Epithelial cell of esophagus (primary cell): Measurements from ENCODE around the gene RAB26.

Source experiments
- DNase-seq: peaks from one replicate; pipeline ENCODE4 v3.0.0; 2010; ENCODE audit warnings: low read depth
- H3K4me3 ChIP-seq: 2 replicates; pipeline ENCODE4 v1.5.1; 2011; ENCODE audit warnings: mild to moderate bottlenecking, low read length, control low read depth
- CTCF ChIP-seq: IDR thresholded peaks from 2 replicates; pipeline ENCODE4 v1.5.1; 2011; ENCODE audit warnings: low read depth, mild to moderate bottlenecking, low read length, control low read depth, inconsistent platforms; ENCODE audit not compliant: insufficient read depth; ENCODE audit errors: missing control alignments

RAB26 gene

GRCh38 chr16:2143878-2144485, 4.4 kb upstream of the RAB26 start:
- H3K4me3 ChIP-seq = no peak overlapping the region
- DNase-seq = no peak
- TF ChIP-seq CTCF = no peak

DNA sequence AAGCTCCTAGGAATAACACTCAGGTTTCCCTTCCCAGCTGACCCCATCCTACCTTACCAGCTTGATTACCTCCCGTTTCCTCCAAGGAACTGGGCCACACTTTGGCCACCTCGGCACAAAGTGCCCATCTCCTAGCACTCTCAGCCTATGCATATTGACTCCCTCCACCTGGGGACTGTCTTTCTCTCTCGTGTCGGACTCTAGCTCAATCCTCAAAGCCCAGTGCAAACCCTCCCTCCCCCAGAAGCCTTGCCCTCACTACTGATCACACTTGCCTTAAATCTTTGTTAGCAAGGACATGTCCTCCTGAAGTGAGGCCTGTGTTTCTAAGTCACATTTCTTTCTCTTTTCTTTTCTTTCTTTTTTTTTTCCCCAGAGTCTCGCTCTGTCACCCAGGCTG, 2.6 kb upstream of the RAB26 start:
- no peak overlapping the region for H3K4me3 ChIP-seq
- TF ChIP-seq CTCF = no peak
- no peak for DNase-seq

DNA sequence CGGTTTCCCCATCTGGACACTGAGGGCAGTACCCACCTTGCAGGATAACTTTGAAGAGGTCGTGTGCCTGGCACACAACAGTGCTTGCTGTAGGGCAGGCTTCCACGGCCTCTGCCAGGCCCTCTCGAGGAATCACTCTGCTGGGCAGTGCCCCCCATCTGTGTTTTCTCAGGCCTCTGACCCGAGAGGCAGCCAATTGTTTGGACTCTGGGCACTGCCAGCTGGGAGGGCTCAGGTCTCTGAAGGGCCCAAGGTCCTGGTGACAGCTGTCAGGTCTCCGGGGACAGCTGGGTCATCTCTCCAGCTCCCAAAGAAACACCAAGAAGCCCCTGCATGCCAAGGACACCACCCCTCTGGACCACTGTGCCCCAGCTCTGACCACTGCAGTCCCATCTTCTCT, 1.0 kb upstream of the RAB26 start:
- H3K4me3 ChIP-seq = no peak overlapping the region
- DNase-seq = no peak
- TF ChIP-seq CTCF = no peak

DNA sequence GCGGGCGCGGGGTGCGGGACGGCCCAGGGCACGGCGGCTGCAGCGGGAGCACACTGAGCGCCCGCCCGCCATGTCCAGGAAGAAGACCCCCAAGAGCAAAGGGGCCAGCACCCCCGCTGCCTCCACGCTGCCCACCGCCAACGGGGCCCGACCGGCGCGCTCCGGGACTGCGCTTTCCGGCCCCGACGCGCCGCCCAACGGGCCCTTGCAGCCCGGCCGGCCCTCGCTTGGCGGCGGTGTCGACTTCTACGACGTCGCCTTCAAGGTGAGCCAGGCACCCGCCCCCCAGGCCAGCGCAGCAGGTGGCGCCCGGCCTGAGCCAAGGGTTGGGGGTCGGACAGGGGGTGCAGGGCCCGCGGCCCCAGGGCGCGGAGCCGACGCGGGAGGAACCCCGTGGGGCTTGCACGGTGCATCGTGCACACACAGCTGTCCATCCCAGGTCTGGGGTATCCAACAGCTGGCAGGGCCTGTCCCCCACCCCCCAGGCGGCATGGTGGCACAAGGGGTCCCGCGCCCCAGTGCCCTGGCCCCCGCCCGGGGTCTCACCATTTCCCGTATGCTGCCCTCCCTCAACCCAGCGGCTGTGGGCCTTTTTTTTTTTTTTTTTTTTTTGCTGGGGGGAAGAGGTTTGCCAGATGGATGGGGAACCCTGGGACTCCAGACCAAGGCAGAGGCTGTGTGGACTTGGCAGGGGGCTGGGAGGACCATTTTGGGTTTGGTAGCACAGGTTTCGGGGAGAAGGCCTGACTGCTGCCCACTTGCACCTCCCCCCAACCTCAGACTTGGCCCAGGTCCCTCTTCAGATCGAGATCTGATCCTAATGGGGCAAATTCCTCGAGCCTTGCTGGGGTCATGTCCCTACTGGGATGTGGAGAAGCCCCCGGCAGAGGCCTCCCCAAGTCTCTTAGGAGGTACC, 547 bp downstream of the RAB26 start:
- H3K4me3 ChIP-seq = peak overlapping the region; percentile 24
- no peak for TF ChIP-seq CTCF

GRCh38 chr16:2149630-2150417, 1.4 kb downstream of the RAB26 start:
- H3K4me3 ChIP-seq = no peak overlapping the region
- DNase-seq = peak; percentile 22
- no peak for TF ChIP-seq CTCF

More for the DNA sequence above, 547 bp downstream of the RAB26 start:
- peak; percentile 29 for DNase-seq

DNA sequence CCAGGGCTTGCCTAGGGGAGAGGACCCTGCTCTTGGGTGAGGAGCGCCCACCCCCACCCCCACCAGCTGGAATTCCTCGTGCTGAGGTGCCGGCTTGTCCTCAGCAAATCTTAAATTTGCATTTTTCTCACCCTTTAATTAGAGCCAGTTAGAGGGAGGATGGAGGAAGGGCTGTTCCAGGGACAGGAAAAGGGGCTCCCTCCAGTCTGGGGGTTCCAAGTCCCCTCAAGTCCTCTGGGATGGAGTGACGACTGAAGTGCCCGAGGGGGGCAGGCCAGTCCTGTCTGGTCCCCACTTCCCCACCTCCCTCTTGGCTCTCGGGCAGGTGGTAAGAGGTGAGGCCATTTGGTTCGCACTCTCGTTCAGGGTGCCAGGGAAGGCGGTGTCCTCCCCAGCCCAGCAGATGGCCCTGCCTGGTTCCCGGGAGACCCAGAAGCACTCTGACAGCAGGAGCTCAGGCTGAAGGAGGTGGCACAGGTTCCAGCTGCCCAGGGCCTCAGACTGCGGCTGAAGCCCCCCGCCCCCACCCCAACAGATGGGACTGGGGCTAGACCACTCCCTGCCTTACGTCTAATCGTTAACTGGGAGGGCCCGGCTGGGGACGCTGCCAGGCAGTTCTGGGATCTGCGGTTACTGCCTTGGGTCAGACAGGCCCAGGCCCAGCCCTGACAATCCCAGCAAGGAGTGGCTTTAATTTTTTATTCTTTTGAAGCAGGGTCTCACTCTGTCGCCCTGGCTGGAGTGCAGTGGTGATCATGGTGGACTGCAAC, 2.2 kb downstream of the RAB26 start:
- DNase-seq = peak; percentile 59
- TF ChIP-seq CTCF = peak; percentile 15
- no peak overlapping the region for H3K4me3 ChIP-seq
